ENCODE results near the gene KISS1R.
"Not testable (repeated sequence)": the region's sequence is repeated elsewhere in the genome, so short reads cannot be mapped to it uniquely, and the experiment has no call there.

Gene KISS1R

GRCh38 chr19:952680-953444 lies 35.7 kb downstream of the KISS1R start:
- DNase-seq (ENCODE audit: low read depth, low spot score), result no peak

- DNase-seq (ENCODE audit: low read depth, low spot score), result no peak
Observed at GRCh38 chr19:953445-954271, 36.5 kb downstream of the KISS1R start.

- DNase-seq (ENCODE audit: low read depth, low spot score), result no peak
Observed at GRCh38 chr19:954272-954671, 37.1 kb downstream of the KISS1R start.

- no peak for DNase-seq (ENCODE audit: low read depth, low spot score)
Observed at GRCh38 chr19:954672-955494, 37.8 kb downstream of the KISS1R start.

GRCh38 chr19:955803-956765 lies 39.0 kb downstream of the KISS1R start:
- no peak for DNase-seq (ENCODE audit: low read depth, low spot score)

- no peak for DNase-seq (ENCODE audit: low read depth, low spot score)
Observed at GRCh38 chr19:956766-957440, 39.8 kb downstream of the KISS1R start.

- not testable (repeated sequence) for DNase-seq (ENCODE audit: low read depth, low spot score)
Observed at GRCh38 chr19:957578-957977, 40.4 kb downstream of the KISS1R start.

GRCh38 chr19:958967-959855 lies 42.1 kb downstream of the KISS1R start:
- DNase-seq (ENCODE audit: low read depth, low spot score), result no peak

- no peak for DNase-seq (ENCODE audit: low read depth, low spot score)
Observed at GRCh38 chr19:960020-960419, 42.9 kb downstream of the KISS1R start.

GRCh38 chr19:960601-960938 lies 43.4 kb downstream of the KISS1R start:
- DNase-seq (ENCODE audit: low read depth, low spot score), result no peak

- no peak for DNase-seq (ENCODE audit: low read depth, low spot score)
Observed at GRCh38 chr19:961866-962620, 44.9 kb downstream of the KISS1R start.

GRCh38 chr19:962683-963400 lies 45.7 kb downstream of the KISS1R start:
- DNase-seq (ENCODE audit: low read depth, low spot score), result no peak

- no peak for DNase-seq (ENCODE audit: low read depth, low spot score)
Observed at GRCh38 chr19:963486-963951, 46.4 kb downstream of the KISS1R start.

- no peak for DNase-seq (ENCODE audit: low read depth, low spot score)
Observed at GRCh38 chr19:964116-964520, 47.0 kb downstream of the KISS1R start.

GRCh38 chr19:964761-965694 lies 47.9 kb downstream of the KISS1R start:
- no peak for DNase-seq (ENCODE audit: low read depth, low spot score)

GRCh38 chr19:966485-967088 lies 49.5 kb downstream of the KISS1R start:
- no peak for DNase-seq (ENCODE audit: low read depth, low spot score)
